GM19351 (cell line): Measurements from ENCODE around the gene IL24.
"Not testable (repeated sequence)": the region's sequence is repeated elsewhere in the genome, so short reads cannot be mapped to it uniquely, and the experiment has no call there.

Experiments
- ATAC-seq: cut with Tn5 transposase; IDR thresholded peaks from one replicate; pipeline ENCODE4 v1.9.1; 2021; ENCODE audit warnings: mild to moderate bottlenecking, moderate library complexity; ENCODE audit not compliant: unreplicated experiment

IL24 gene

DNA sequence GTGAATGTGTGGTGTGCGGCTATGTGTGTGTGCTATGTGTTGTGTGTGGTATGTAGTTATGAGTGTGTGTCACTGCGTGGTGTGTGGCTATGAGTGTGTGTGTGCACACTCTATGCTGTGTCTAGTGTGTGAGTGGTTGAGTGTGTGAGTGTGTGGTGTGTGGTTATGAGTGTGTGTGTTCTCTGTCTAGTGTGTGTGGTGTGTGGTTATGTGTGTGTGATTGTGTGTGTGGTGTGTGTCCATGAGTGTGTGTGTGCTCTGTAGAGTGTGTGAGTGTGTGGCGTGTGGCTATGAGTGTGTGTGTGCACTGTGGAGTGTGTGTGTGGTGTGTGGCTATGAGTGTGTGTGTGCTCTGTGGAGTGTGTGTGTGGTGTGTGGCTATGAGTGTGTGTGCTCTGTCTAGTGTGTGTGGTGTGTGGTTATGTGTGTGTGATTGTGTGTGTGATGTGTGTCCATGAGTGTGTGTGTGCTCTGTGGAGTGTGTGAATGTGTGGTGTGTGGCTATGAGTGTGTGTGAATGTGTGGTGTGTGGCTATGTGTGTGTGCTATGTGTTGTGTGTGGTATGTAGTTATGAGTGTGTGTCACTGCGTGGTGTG is 26.8 kb downstream of the IL24 start:
- not testable (repeated sequence) for ATAC-seq

- ATAC-seq: peak; percentile 24
Measured at GRCh38 chr1:206924592-206925105, 27.4 kb downstream of the IL24 start.

DNA sequence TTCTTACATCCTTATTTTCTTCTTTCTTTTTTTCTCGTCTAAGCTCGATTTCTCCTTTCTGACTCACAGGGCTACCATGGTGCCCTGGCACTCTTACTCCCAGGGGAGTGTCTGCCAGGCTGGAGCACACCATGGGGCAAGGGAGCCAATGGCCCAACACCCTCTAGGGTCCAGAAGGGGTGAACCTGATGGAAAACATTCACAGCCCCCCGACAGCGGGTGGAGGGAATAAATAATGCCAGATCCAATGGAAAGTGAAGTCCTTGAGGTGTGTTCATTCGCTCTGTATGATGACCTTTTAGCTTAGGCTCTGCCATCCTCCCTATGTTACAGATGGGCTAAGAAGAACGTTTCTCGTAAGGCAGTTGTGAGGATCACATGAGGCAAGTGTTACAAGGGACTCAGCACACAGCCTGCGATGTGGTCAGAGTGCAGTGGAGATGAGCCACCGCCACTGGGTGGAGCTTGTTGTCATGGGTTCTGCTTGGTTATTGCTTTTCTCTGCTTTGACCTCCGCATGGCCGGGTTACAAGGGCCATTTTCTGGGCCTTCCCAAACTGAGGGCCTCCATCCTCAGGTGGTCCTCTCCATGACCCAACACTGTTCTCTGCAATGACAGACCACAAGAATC is 28.0 kb downstream of the IL24 start:
- peak; percentile 60 for ATAC-seq

- ATAC-seq: no peak
Measured at GRCh38 chr1:206926286-206926685, 29.0 kb downstream of the IL24 start.

DNA sequence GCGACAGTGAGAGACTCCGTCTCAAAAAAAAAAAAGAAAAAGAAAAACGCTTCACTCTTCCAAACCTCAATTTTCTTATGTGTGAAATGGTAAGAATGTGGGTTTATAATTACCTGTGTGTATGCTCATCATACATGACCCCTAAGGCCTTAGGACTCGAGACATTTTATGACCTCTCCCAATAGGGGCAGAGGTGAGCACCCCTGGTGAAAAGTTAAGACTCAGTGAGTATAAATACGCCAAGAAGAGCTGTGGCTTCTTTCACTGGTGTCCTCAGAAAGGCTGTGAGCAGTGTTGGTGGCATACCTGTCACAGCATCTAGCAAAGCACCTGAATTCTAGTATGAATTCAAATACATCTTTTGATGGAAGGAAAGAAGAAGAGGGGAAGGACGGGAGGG is 32.3 kb downstream of the IL24 start:
- ATAC-seq: no peak

GRCh38 chr1:206930210-206930798 is 33.1 kb downstream of the IL24 start:
- peak; percentile 67 for ATAC-seq

GRCh38 chr1:206931709-206932108 is 34.5 kb downstream of the IL24 start:
- no peak for ATAC-seq

- no peak for ATAC-seq
Measured at GRCh38 chr1:206932177-206932576, 34.9 kb downstream of the IL24 start.

DNA sequence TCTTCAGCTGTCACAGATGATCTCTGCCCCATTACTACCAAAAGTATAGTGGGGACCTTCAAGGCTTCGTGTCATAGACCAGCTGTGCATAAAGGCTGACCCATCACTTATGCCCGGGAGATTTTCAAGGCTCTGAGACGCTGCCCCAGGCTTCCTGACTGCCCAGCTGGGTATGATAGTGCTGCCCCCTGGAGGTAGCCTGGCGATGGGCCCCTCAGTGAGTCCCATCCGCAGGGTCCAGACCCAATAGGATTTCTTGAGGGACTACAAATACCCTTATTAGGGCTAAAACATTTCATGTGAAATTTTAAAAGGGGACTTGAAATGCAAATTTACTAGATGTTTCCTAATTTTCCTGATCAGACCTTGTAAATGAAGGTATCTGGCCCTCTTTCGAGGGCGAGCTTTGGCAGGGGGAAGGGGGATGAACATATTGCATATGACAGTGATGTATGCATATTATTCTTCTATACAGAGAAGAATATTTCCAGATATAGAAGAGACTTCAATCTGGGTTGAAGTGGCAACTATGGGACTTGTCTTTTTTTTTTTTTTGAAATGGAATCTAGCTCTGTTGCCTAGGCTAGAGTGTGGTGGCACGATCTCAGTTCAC is 36.2 kb downstream of the IL24 start:
- ATAC-seq: peak; percentile 27

GRCh38 chr1:206935491-206936067 is 38.3 kb downstream of the IL24 start:
- no peak for ATAC-seq

- no peak for ATAC-seq
Measured at GRCh38 chr1:206937425-206937824, 40.2 kb downstream of the IL24 start.

DNA sequence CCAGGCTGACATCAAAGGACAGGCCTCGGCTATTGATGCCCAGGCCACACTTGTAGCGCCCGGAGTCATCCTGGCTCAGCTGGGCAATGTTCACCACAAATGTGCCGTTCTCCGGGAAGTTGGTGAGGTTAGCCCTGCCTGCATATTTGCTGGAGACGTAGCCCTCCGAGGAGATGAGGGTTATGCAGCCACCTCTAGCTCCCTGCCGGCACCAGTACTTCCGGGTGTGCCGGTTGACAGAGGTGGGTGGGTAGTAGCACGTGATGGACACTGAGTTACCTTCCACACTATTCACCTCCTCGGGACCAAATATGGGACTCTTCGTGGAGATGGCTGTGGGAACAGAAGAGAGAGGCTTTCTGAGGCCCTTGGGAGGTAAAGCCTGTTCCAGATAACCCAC is 41.9 kb downstream of the IL24 start:
- ATAC-seq: no peak

GRCh38 chr1:206939841-206940587 is 42.8 kb downstream of the IL24 start:
- no peak for ATAC-seq

DNA sequence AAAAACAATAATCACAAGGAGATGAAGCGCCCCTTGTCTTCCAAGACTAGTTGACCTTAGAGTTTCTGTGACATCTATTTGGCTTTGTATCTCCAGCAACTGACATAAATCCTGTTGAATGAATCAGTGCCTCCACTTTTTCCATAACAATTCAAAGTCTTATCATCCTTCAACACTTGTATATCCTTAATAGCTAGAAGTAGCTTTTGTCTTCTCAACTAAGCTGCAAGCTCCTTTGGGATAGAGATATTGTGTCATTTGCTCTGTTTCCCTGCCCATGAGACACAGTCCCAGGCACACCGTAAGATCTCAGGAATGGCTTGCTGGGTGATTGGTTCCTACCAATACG is 43.3 kb downstream of the IL24 start:
- no peak for ATAC-seq

DNA sequence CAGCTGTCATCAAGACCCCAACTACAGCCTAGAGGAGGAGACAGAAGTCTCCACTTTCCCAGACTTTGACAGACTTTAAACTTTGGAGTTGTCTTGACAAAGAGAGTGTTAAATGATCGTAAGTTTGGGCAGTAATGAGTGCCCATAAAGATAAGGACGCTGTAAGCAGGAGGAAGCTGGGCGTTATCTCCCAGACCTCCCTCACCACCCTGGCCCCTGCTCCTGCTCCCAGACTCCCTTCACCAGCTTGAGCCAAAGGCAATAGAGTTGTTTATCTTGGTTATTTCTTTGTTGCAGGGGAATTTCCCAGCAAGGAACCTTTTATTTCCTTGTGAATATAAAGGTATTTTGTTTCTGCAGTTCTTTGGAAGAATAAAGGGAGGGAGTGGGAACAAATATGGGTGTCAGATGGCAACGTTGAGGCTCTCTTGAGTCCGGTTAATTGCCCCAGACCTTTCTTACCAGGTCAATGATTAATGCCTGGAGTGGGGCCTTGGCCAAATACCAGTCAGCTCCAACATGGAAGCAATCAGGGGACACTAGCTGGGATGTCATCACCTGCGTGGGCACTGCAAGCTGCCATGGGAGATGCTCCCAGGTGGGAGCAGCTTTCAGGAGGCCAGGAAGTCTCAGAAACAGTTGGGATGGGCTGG is 44.6 kb downstream of the IL24 start:
- ATAC-seq: no peak

- ATAC-seq: no peak
Measured at GRCh38 chr1:206944703-206945102, 47.5 kb downstream of the IL24 start.

DNA sequence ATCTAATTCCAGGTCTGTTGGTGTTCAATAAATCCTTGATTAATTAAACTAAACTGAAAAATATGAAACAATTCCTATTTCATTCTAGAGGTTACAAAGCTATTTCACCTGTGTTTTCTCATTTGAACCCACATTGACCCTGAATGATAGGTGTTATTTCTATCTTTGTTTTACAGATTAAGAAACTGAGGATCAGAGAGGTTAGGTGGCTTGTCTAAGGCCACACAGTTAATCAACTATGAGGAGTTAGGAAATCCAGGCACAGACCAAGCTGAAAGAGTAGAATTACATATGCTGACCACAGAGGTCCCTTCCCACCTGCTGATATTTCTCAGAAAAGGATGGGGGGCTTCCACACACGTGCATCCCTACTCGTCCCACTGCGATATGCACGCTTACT is 48.5 kb downstream of the IL24 start:
- ATAC-seq: no peak

DNA sequence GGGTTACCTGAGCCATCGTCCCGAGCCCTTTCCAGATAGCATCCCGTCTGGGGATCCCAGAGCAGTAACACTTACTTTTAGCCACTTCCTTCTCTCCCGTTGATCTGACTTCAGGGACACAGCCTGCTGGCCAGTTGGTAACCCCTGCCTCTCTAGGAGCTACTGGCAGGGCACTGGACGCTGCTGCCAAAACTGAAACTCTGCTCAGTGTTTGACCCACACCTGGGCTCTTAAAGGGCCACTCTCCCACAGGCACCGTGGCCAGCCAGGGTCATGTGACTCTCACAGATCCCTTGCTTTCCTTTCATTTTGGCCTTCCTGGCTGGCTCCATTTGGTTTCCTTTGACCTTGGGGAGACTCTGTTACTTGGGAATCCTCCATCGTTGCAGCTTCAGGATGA is 49.0 kb downstream of the IL24 start, which contains the start of gene PIGR:
Gene PIGR (minus strand): TSS at position 206 of the 400 bp plus-strand sequence. CDS start 5,935 bp downstream, outside the sequence.
- ATAC-seq: no peak

DNA sequence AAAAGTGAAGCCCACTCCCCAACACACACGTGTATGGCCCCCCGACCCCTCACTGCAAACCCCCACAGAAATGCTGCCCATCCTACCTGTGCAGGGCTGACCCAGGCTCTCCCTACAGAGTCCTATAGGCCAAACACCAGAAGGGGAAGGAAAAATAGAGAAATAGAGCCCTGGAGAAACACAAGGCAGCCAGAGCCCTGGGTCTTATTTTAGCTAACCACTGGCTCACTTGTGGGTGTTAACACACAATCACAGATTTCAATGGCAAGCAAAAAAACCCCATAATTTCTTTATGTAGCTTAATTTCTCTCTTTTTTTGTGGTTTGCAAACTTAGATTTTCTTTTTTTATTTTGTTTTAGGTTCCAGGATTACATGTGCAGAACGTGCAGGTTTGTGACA is 50.0 kb downstream of the IL24 start:
- no peak for ATAC-seq

GRCh38 chr1:206949208-206949607 is 52.0 kb downstream of the IL24 start:
- no peak for ATAC-seq
